H7 (cell line): ENCODE data around the gene ATP6V1B1. TPM values are rescaled to one million over a fixed set of nuclear protein-coding genes. Genes with fewer than 3 reads are reported as not detected.

ENCODE experiments used
- DNase-seq: peaks from one replicate; pipeline ENCODE4 v3.0.0; 2012
- H3K27me3 ChIP-seq: 2 replicates; pipeline ENCODE4 v1.6.0; 2011; ENCODE audit warnings: mild to moderate bottlenecking, low read length; ENCODE audit not compliant: control insufficient read depth, insufficient read depth
- H3K36me3 ChIP-seq: replicated peaks from 2 replicates; pipeline ENCODE4 v1.5.1; 2011; ENCODE audit warnings: low read length; ENCODE audit not compliant: control insufficient read depth, insufficient read depth
- H3K4me3 ChIP-seq: 2 replicates; pipeline ENCODE4 v1.5.1; 2011; ENCODE audit warnings: low read depth, mild to moderate bottlenecking, control low read depth, low read length, moderate library complexity; ENCODE audit not compliant: insufficient read depth
- total RNA-seq: library from RNA; depleted of rRNA; stranded (reverse); fragments of >200 nt; shearing (Covaris generic); gene quantifications from 2 replicates; pipeline ENCODE4 v1.2.3, GENCODE V29; 2014

ATP6V1B1 gene
- total RNA-seq, 1 experiment from 2014 or later: 0.14 TPM

- H3K4me3 ChIP-seq: no peak overlapping the region
- H3K27me3 ChIP-seq: peaks cover 47% of the 10 kb centered on the region
- peak; percentile 3 for DNase-seq
- no peaks in the 10 kb centered on the region for H3K36me3 ChIP-seq
These were observed 6.0 kb downstream of the ATP6V1B1 start for GRCh38 chr2:70941701-70942100.

- no peaks in the 10 kb centered on the region for H3K36me3 ChIP-seq
- peaks cover 55% of the 10 kb centered on the region for H3K27me3 ChIP-seq
- H3K4me3 ChIP-seq: no peak overlapping the region
- DNase-seq: peak; percentile 39
These were observed 6.9 kb downstream of the ATP6V1B1 start for GRCh38 chr2:70942396-70943204.

DNA sequence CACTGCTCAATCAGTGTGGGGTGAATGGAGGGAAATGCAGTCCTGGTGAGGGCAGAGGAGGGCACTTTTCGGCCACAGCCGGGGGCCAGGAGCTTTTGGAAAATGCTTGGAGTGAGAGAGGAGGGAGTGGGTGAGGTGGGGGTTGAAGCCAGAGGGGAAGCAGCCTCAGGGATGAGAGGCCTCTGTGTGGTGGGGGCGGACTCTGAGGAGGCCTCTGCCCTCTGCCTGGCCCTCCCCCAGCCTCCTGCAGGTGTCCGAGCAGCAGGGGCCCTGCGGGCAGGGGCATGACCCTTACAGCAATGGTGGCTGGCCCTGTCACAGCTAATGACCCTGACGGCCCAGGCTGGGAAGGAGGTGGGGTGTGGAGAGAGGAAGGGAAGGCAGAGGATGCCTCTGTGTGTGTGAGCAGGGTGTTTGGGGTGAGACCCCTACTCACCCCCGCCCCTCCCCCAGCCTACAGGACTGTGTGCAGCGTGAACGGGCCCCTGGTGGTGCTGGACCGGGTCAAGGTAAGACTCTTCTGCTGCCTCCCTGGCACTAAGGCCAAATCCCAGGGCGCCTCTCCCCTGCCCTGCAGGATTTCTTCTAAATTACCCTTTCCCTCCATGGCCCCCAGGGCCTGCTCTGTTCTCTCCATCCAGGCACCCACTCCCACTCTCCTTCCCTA, 7.6 kb downstream of the ATP6V1B1 start:
- no peak overlapping the region for H3K4me3 ChIP-seq
- DNase-seq: peak; percentile 51
- H3K27me3 ChIP-seq: peaks cover 61% of the 10 kb centered on the region
- no peaks in the 10 kb centered on the region for H3K36me3 ChIP-seq

GRCh38 chr2:70944111-70944690, 8.5 kb downstream of the ATP6V1B1 start:
- peak; percentile 8 for DNase-seq
- no peak overlapping the region for H3K4me3 ChIP-seq
- peaks cover 57% of the 10 kb centered on the region for H3K27me3 ChIP-seq
- H3K36me3 ChIP-seq: no peaks in the 10 kb centered on the region

GRCh38 chr2:70946832-70947442, 11.2 kb downstream of the ATP6V1B1 start:
- DNase-seq: peak; percentile 79
- Histone ChIP-seq H3K27me3 (peaks cover 39% of the 10 kb centered on the region), H3K36me3 (no peaks in the 10 kb centered on the region), H3K4me3 (no peak overlapping the region)

DNA sequence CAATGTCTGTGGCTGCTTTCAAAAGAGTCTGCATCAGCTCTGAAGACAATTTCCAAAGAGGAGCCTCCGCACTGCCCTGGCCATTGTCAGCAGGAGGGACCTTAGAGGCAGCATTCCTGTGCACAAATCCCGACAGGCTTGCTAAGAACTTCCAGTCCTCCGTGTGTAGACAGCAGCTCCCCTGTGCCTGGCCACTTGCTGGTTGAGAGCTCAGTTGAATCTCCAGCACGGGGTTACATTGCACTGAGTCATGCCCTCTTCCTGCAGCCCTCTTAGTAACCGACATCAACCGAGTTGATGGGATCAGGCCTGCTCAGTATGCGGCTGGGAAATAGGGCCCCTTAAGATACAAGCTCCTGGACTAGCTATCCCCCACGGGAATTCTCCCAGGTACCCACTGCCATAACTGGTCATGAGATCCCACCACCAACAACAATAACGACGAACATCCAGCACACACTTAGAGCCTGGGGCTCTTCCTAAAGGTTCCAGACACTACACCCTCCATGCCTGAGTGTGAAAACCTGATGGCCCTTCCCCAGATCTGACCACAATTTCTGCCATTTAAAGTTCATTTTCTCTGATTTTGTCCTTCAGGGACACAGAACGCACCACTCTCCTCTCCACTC, 12.0 kb downstream of the ATP6V1B1 start:
- H3K36me3 ChIP-seq: no peaks in the 10 kb centered on the region
- DNase-seq: peak; percentile 22
- H3K27me3 ChIP-seq: peaks cover 35% of the 10 kb centered on the region
- no peak overlapping the region for H3K4me3 ChIP-seq

GRCh38 chr2:70948337-70949003, 12.8 kb downstream of the ATP6V1B1 start:
- no peaks in the 10 kb centered on the region for H3K36me3 ChIP-seq
- peak; percentile 91 for DNase-seq
- H3K4me3 ChIP-seq: peak overlapping the region; percentile 18; the same call in 1 of the 2 replicates
- H3K27me3 ChIP-seq: peaks cover 35% of the 10 kb centered on the region

DNA sequence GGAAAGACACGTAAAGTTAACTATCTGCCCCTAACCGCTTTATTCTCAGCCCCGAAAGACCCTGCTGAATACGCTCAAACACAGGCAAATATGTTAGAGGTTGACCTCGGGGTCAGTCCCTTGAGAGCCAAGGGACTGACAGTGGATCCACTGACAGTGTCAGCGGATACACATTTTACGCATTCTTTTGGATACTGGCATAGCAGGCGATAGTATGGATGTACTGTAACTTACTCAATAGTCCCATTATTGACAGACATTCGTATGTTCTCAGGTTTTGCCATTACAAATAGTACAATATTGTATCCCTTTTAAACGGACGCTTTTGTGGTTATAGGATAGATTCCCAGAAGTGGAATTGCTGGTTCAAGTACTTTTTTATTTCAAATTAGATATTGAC, 13.4 kb downstream of the ATP6V1B1 start:
- Histone ChIP-seq H3K36me3 (no peaks in the 10 kb centered on the region), H3K27me3 (peaks cover 34% of the 10 kb centered on the region), H3K4me3 (no peak overlapping the region)
- peak; percentile 9 for DNase-seq

GRCh38 chr2:70954886-70955285, 19.2 kb downstream of the ATP6V1B1 start:
- Histone ChIP-seq H3K36me3 (no peaks in the 10 kb centered on the region), H3K4me3 (no peak overlapping the region), H3K27me3 (peaks cover 15% of the 10 kb centered on the region)
- peak; percentile 5 for DNase-seq

- no peaks in the 10 kb centered on the region for H3K36me3 ChIP-seq
- no peak overlapping the region for H3K4me3 ChIP-seq
- no peak for DNase-seq
- H3K27me3 ChIP-seq: peaks cover 17% of the 10 kb centered on the region
These were observed 20.4 kb downstream of the ATP6V1B1 start for GRCh38 chr2:70956141-70956540.

DNA sequence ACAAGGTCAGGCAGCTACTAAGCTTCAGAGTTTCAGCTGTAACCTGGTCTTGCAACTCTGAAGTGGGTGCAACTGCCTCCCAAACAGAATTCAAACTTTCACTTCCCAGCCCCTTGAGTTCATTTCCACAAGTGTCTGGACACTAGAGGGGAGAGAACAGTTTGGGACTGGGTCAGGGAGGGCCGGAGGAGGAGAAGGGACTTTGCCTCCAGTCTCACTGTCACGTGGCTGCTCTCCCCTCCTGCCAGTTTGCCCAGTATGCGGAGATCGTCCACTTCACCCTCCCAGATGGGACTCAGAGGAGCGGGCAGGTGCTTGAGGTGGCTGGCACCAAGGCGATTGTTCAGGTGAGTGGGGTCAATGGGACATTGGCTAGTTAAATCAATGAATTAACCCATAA, 22.1 kb downstream of the ATP6V1B1 start:
- DNase-seq: peak; percentile 18
- peaks cover 23% of the 10 kb centered on the region for H3K27me3 ChIP-seq
- no peak overlapping the region for H3K4me3 ChIP-seq
- H3K36me3 ChIP-seq: no peaks in the 10 kb centered on the region

- Histone ChIP-seq H3K27me3 (peaks cover 28% of the 10 kb centered on the region), H3K4me3 (no peak overlapping the region), H3K36me3 (no peaks in the 10 kb centered on the region)
- peak; percentile 8 for DNase-seq
These were observed 23.1 kb downstream of the ATP6V1B1 start for GRCh38 chr2:70958759-70959158.

- Histone ChIP-seq H3K4me3 (no peak overlapping the region), H3K27me3 (peaks cover 32% of the 10 kb centered on the region), H3K36me3 (no peaks in the 10 kb centered on the region)
- peak; percentile 10 for DNase-seq
These were observed 23.6 kb downstream of the ATP6V1B1 start for GRCh38 chr2:70959271-70959761.
